ENCODE data around the gene ZNF548.
"Not testable (repeated sequence)": the region's sequence is repeated elsewhere in the genome, so short reads cannot be mapped to it uniquely, and the experiment has no call there.

The ZNF548 gene

DNA sequence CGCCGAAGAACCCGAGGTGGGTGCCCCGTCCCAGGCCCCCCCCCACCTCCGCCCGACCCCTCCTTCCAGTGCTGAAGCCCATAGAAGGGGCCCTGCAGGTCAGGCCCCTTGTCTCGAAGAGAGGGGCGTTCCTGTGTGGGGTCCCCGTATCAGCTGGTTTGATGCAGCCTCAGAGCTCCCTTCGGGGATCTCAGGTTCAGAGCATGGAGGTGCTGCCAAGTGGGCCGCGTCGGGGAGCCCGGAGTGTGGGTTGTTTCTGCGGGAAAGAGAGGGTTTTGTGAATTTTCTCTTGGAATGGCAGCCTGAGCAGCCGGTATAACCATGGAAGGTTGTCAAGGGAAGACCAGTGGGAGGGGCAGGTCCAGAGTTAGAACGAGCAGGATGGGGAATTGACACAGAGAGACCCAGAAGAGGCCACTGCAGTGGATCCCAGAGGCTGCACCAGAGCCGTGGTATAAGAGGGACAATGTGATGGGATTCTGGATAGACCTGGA is 25.9 kb upstream of the ZNF548 start:
- Histone ChIP-seq H3K79me2 (ENCODE audit: control insufficient read depth, insufficient read depth, low read length, unreplicated experiment) (peaks cover 9% of the 10 kb centered on the region), H3K4me1 (ENCODE audit: control insufficient read depth, insufficient read depth, low read length, unreplicated experiment) (peaks cover 4% of the 10 kb centered on the region), H2AFZ (ENCODE audit: low read length, unreplicated experiment) (peak overlapping the region; percentile 75), H3K36me3 (ENCODE audit: insufficient read depth, low read length) (peaks cover 5% of the 10 kb centered on the region; the same call in 1 of the 2 replicates), H3K4me3 (ENCODE audit: low read depth, low read length) (peak overlapping the region; percentile 89), H3K27ac (ENCODE audit: low read depth, low read length) (peak overlapping the region; percentile 72), H3K27me3 (ENCODE audit: insufficient read depth, low read length) (no peaks in the 10 kb centered on the region)

DNA sequence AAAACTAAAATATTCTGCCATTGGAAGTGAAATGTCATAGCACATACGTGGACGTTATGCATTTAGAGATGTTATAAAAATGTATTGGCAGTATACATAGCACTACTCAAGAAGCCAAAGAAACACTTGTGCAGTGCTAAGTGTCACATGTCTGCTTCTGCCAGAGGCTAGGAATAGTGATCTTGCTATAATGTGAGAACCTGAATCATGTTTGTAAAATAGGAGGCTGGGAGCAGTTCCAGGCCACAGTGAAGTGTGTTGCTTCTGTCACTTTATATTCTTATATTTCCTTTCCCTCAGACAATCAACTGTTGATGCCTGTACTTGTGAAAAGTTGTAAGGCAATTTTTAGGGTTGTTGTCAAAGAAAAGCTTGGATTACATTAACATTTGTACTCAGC is 22.9 kb upstream of the ZNF548 start:
- H3K36me3 ChIP-seq (ENCODE audit: insufficient read depth, low read length) = no peaks in the 10 kb centered on the region
- H3K27ac ChIP-seq (ENCODE audit: low read depth, low read length) = no peak overlapping the region
- H3K27me3 ChIP-seq (ENCODE audit: insufficient read depth, low read length) = no peaks in the 10 kb centered on the region
- H3K79me2 ChIP-seq (ENCODE audit: control insufficient read depth, insufficient read depth, low read length, unreplicated experiment) = peaks cover 9% of the 10 kb centered on the region
- peaks cover 4% of the 10 kb centered on the region for H3K4me1 ChIP-seq (ENCODE audit: control insufficient read depth, insufficient read depth, low read length, unreplicated experiment)
- H3K4me3 ChIP-seq (ENCODE audit: low read depth, low read length) = no peak overlapping the region
- H2AFZ ChIP-seq (ENCODE audit: low read length, unreplicated experiment) = no peak overlapping the region

GRCh38 chr19:57374179-57374578 is 15.5 kb upstream of the ZNF548 start:
- peaks cover 38% of the 10 kb centered on the region for H3K36me3 ChIP-seq (ENCODE audit: insufficient read depth, low read length)
- H3K79me2 ChIP-seq (ENCODE audit: control insufficient read depth, insufficient read depth, low read length, unreplicated experiment) = no peaks in the 10 kb centered on the region
- H3K4me1 ChIP-seq (ENCODE audit: control insufficient read depth, insufficient read depth, low read length, unreplicated experiment) = no peaks in the 10 kb centered on the region
- no peaks in the 10 kb centered on the region for H3K27me3 ChIP-seq (ENCODE audit: insufficient read depth, low read length)
- no peak overlapping the region for H3K4me3 ChIP-seq (ENCODE audit: low read depth, low read length)
- no peak overlapping the region for H2AFZ ChIP-seq (ENCODE audit: low read length, unreplicated experiment)
- H3K27ac ChIP-seq (ENCODE audit: low read depth, low read length) = no peak overlapping the region

- peaks cover 38% of the 10 kb centered on the region for H3K36me3 ChIP-seq (ENCODE audit: insufficient read depth, low read length)
- not testable (repeated sequence) for H3K27me3 ChIP-seq (ENCODE audit: insufficient read depth, low read length)
These were observed 15.0 kb upstream of the ZNF548 start for GRCh38 chr19:57374647-57375046.

DNA sequence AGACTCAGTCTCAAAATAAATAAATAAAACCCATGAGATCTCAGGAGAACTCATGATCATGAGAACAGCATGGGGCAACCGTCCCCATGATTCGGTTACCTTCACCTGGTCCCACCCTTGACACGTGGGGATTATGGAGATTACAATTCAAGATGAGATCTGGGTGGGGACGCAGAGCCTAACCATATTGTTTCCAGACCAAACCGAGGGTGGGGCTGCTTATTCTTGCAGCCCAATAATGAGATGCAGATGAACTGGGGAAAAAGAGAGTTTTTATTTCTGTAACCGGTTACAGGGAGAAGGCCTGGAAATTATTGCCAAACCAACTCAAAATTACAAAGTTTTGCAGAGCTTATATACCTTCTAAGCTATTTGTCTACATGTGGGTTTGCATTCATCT is 13.5 kb upstream of the ZNF548 start:
- H2AFZ ChIP-seq (ENCODE audit: low read length, unreplicated experiment) = no peak overlapping the region

More at GRCh38 chr19:57374647-57375046, 15.0 kb upstream of the ZNF548 start:
- H3K79me2 ChIP-seq (ENCODE audit: control insufficient read depth, insufficient read depth, low read length, unreplicated experiment); H3K27ac ChIP-seq (ENCODE audit: low read depth, low read length); H3K4me1 ChIP-seq (ENCODE audit: control insufficient read depth, insufficient read depth, low read length, unreplicated experiment); H2AFZ ChIP-seq (ENCODE audit: low read length, unreplicated experiment); H3K4me3 ChIP-seq (ENCODE audit: low read depth, low read length): not testable (repeated sequence)

GRCh38 chr19:57377498-57378146 is 12.0 kb upstream of the ZNF548 start:
- Histone ChIP-seq H3K27me3 (ENCODE audit: insufficient read depth, low read length) (no peaks in the 10 kb centered on the region), H3K4me3 (ENCODE audit: low read depth, low read length) (no peak overlapping the region), H2AFZ (ENCODE audit: low read length, unreplicated experiment) (no peak overlapping the region), H3K79me2 (ENCODE audit: control insufficient read depth, insufficient read depth, low read length, unreplicated experiment) (no peaks in the 10 kb centered on the region), H3K4me1 (ENCODE audit: control insufficient read depth, insufficient read depth, low read length, unreplicated experiment) (no peaks in the 10 kb centered on the region), H3K27ac (ENCODE audit: low read depth, low read length) (no peak overlapping the region), H3K36me3 (ENCODE audit: insufficient read depth, low read length) (peaks cover 36% of the 10 kb centered on the region)

More for the DNA sequence above, 13.5 kb upstream of the ZNF548 start:
- H3K27me3 ChIP-seq (ENCODE audit: insufficient read depth, low read length) = no peaks in the 10 kb centered on the region
- no peak overlapping the region for H3K27ac ChIP-seq (ENCODE audit: low read depth, low read length)
- no peaks in the 10 kb centered on the region for H3K4me1 ChIP-seq (ENCODE audit: control insufficient read depth, insufficient read depth, low read length, unreplicated experiment)
- H3K4me3 ChIP-seq (ENCODE audit: low read depth, low read length) = no peak overlapping the region
- peaks cover 38% of the 10 kb centered on the region for H3K36me3 ChIP-seq (ENCODE audit: insufficient read depth, low read length)
- H3K79me2 ChIP-seq (ENCODE audit: control insufficient read depth, insufficient read depth, low read length, unreplicated experiment) = no peaks in the 10 kb centered on the region

GRCh38 chr19:57380923-57381322 is 8.7 kb upstream of the ZNF548 start:
- no peak overlapping the region for H2AFZ ChIP-seq (ENCODE audit: low read length, unreplicated experiment)

DNA sequence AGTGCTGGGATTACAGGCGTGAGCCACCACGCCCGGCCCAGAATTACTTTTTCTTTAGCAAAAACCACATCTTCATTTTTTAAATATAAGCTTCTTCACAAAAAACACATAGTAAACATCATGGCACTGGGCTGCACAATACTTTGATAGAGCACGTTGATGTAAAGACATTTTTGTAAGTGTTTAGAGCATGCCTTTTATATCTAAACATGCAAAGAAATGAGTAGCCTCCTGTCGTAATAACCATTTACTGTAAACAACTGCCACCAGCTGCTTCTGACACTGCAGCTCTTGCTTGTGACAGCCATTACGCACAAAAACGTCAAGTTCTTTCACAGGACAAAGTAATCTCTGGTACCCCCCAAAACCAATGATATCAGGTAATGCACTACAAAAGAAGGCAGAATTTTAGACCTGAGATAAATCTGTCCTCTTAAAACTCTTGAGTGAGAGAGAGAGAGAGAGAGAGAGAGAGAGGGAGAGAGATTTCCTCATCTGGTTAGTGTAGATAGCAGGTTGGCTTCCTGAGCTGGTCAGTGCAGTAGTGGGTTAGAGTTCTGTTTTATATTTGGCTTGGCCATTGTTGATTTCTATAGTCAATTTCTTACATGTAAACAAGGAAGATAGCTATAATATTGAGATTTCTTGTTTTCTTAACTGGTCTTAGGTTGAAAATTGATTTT is 6.7 kb upstream of the ZNF548 start:
- Histone ChIP-seq H3K36me3 (ENCODE audit: insufficient read depth, low read length) (peaks cover 5% of the 10 kb centered on the region; the same call in 1 of the 2 replicates), H2AFZ (ENCODE audit: low read length, unreplicated experiment) (no peak overlapping the region)

More at GRCh38 chr19:57380923-57381322, 8.7 kb upstream of the ZNF548 start:
- H3K79me2 ChIP-seq (ENCODE audit: control insufficient read depth, insufficient read depth, low read length, unreplicated experiment) = no peaks in the 10 kb centered on the region
- H3K27me3 ChIP-seq (ENCODE audit: insufficient read depth, low read length) = no peaks in the 10 kb centered on the region
- no peaks in the 10 kb centered on the region for H3K4me1 ChIP-seq (ENCODE audit: control insufficient read depth, insufficient read depth, low read length, unreplicated experiment)
- H3K36me3 ChIP-seq (ENCODE audit: insufficient read depth, low read length) = peaks cover 19% of the 10 kb centered on the region; the same call in 1 of the 2 replicates
- H3K27ac ChIP-seq (ENCODE audit: low read depth, low read length) = no peak overlapping the region
- no peak overlapping the region for H3K4me3 ChIP-seq (ENCODE audit: low read depth, low read length)

GRCh38 chr19:57389194-57389729 is 392 bp upstream of the ZNF548 start:
- H2AFZ ChIP-seq (ENCODE audit: low read length, unreplicated experiment) = peak overlapping the region; percentile 97
- no peaks in the 10 kb centered on the region for H3K27me3 ChIP-seq (ENCODE audit: insufficient read depth, low read length)
- H3K27ac ChIP-seq (ENCODE audit: low read depth, low read length) = peak overlapping the region; percentile 90
- H3K79me2 ChIP-seq (ENCODE audit: control insufficient read depth, insufficient read depth, low read length, unreplicated experiment) = peaks cover 29% of the 10 kb centered on the region
- peaks cover 6% of the 10 kb centered on the region; the same call in 1 of the 2 replicates for H3K36me3 ChIP-seq (ENCODE audit: insufficient read depth, low read length)
- no peaks in the 10 kb centered on the region for H3K4me1 ChIP-seq (ENCODE audit: control insufficient read depth, insufficient read depth, low read length, unreplicated experiment)
- H3K4me3 ChIP-seq (ENCODE audit: low read depth, low read length) = peak overlapping the region; percentile 98

More for the DNA sequence above, 6.7 kb upstream of the ZNF548 start:
- Histone ChIP-seq H3K4me3 (ENCODE audit: low read depth, low read length) (no peak overlapping the region), H3K27me3 (ENCODE audit: insufficient read depth, low read length) (no peaks in the 10 kb centered on the region), H3K27ac (ENCODE audit: low read depth, low read length) (no peak overlapping the region), H3K79me2 (ENCODE audit: control insufficient read depth, insufficient read depth, low read length, unreplicated experiment) (no peaks in the 10 kb centered on the region), H3K4me1 (ENCODE audit: control insufficient read depth, insufficient read depth, low read length, unreplicated experiment) (no peaks in the 10 kb centered on the region)

- H3K27ac ChIP-seq (ENCODE audit: low read depth, low read length) = no peak overlapping the region
- H3K4me1 ChIP-seq (ENCODE audit: control insufficient read depth, insufficient read depth, low read length, unreplicated experiment) = no peaks in the 10 kb centered on the region
These were observed 6.1 kb downstream of the ZNF548 start for GRCh38 chr19:57395710-57396109.

More at GRCh38 chr19:57395710-57396109, 6.1 kb downstream of the ZNF548 start:
- H3K36me3 ChIP-seq (ENCODE audit: insufficient read depth, low read length) = peaks cover 46% of the 10 kb centered on the region
- no peaks in the 10 kb centered on the region for H3K27me3 ChIP-seq (ENCODE audit: insufficient read depth, low read length)
- H3K4me3 ChIP-seq (ENCODE audit: low read depth, low read length) = no peak overlapping the region
- no peak overlapping the region for H2AFZ ChIP-seq (ENCODE audit: low read length, unreplicated experiment)
- peaks cover 21% of the 10 kb centered on the region for H3K79me2 ChIP-seq (ENCODE audit: control insufficient read depth, insufficient read depth, low read length, unreplicated experiment)

Measured in ACC112 (cell line).